Brain pericyte (primary cell): ENCODE data around the gene C19orf12.

Experiments
- DNase-seq: peaks from one replicate; pipeline ENCODE4 v3.0.0-alpha.2; 2012; ENCODE audit warnings: low read depth, low spot score

C19orf12 gene

GRCh38 chr19:29664753-29665214, 50.3 kb downstream of the C19orf12 start:
- DNase-seq: no peak

GRCh38 chr19:29663861-29664752, 51.0 kb downstream of the C19orf12 start:
- DNase-seq: no peak

GRCh38 chr19:29662604-29663404, 52.3 kb downstream of the C19orf12 start:
- no peak for DNase-seq

GRCh38 chr19:29662278-29662603, 52.8 kb downstream of the C19orf12 start:
- DNase-seq: no peak

GRCh38 chr19:29660835-29661234, 54.2 kb downstream of the C19orf12 start:
- DNase-seq: no peak

GRCh38 chr19:29658221-29658991, 56.7 kb downstream of the C19orf12 start:
- DNase-seq: no peak

GRCh38 chr19:29655648-29656335, 59.3 kb downstream of the C19orf12 start:
- no peak for DNase-seq

- DNase-seq: no peak
Observed at GRCh38 chr19:29653398-29653797, 61.7 kb downstream of the C19orf12 start.

- DNase-seq: no peak
Observed at GRCh38 chr19:29651622-29652394, 63.3 kb downstream of the C19orf12 start.

- DNase-seq: no peak
Observed at GRCh38 chr19:29650772-29651387, 64.2 kb downstream of the C19orf12 start.
